A549 (cell line): Measurements from ENCODE around the gene GABBR2. TPM values are rescaled to one million over a fixed set of nuclear protein-coding genes. Genes with fewer than 3 reads are reported as not detected.
A peak's percentile ranks its signal among the peaks of the same experiment; 100 is the strongest.

Source experiments
- ATAC-seq, 2 experiments: fragments of 200-7000 bp in 1 of 2; fragments of >200 bp in 1 of 2; cut with Nextera tagmentation in 1 of 2; cut with Tn5 transposase in 1 of 2; 3 replicates each; pipeline versions ENCODE4 v1.8.0 to v1.9.1; 2018 to 2020; ENCODE audit warnings: mild to moderate bottlenecking in 1 of 2, moderate library complexity in 1 of 2
- CTCF ChIA-PET: fragments of 300-600 bp; sonication (Branson Sonifier 250); formaldehyde crosslinking; extraction: SDS; loops from one replicate; lab custom pipeline; 2021; ENCODE audit warnings: antibody characterized with exemption, inconsistent platforms; lab: Yijun Ruan, JAX
- POLR2A ChIA-PET: fragments of 350-600 bp; formaldehyde crosslinking; extraction: SDS; loops from one replicate; lab custom pipeline; 2021; ENCODE audit warnings: antibody characterized with exemption, inconsistent platforms; lab: Yijun Ruan, JAX
- DNase-seq, 2 experiments: peaks; one replicate each; pipeline versions ENCODE4 v3.0.0 to v3.0.0-alpha.2; 2011 to 2016; ENCODE audit warnings: low read depth in 1 of 2, low spot score in 1 of 2
- FAIRE-seq: peaks from 2 replicates; lab custom pipeline; 2011; peaks lifted over from hg19 to GRCh38; lab: Jason Lieb, UNC
- H3K27ac ChIP-seq, 2 experiments: fragments of >200 bp; sonication (Bioruptor Twin); formaldehyde crosslinking; 3 replicates each; pipeline ENCODE4 v1.5.1; 2016 to 2017
- H3K4me1 ChIP-seq: fragments of >200 bp; sonication (Bioruptor Twin); formaldehyde crosslinking; 3 replicates; pipeline ENCODE4 v1.6.1; 2016
- H3K4me2 ChIP-seq: fragments of >200 bp; sonication (Bioruptor Twin); formaldehyde crosslinking; 3 replicates; pipeline ENCODE4 v1.6.1; 2016
- H3K4me3 ChIP-seq: fragments of >200 bp; sonication (Bioruptor Twin); formaldehyde crosslinking; 3 replicates; pipeline ENCODE4 v1.5.1; 2016
- H3K9me3 ChIP-seq: fragments of >200 bp; sonication (Bioruptor Twin); formaldehyde crosslinking; 3 replicates; pipeline ENCODE4 v1.6.1; 2016
- ATOH8 ChIP-seq: fragments of 250-450 bp; sonication (Bioruptor Pico); IDR thresholded peaks from 2 replicates; pipeline ENCODE4 v1.5.0; 2020; ENCODE audit warnings: low read depth, mild to moderate bottlenecking, moderate library complexity
- CEBPB ChIP-seq, 2 experiments: fragments of >200 bp in 1 of 2; sonication (Bioruptor Twin) in 1 of 2; formaldehyde crosslinking in 1 of 2; IDR thresholded peaks; 2 replicates each; pipeline ENCODE4 v1.6.1; 2012 to 2016
- CTCF ChIP-seq: fragments of >200 bp; sonication (Bioruptor Twin); formaldehyde crosslinking; IDR thresholded peaks from 3 replicates; pipeline ENCODE4 v1.5.1; 2016
- EHF ChIP-seq: fragments of 250-450 bp; sonication (Bioruptor Pico); IDR thresholded peaks from 2 replicates; pipeline ENCODE4 v1.5.0; 2020; ENCODE audit warnings: mild to moderate bottlenecking
- FOSB ChIP-seq: fragments of 250-450 bp; sonication (Bioruptor Pico); IDR thresholded peaks from 2 replicates; pipeline ENCODE4 v1.5.0; 2020; ENCODE audit warnings: mild to moderate bottlenecking, moderate library complexity
- FOSL2 ChIP-seq, 2 experiments: fragments of 450-650 bp in 1 of 2; fragments of >200 bp in 1 of 2; sonication (Bioruptor Twin) in 1 of 2; formaldehyde crosslinking; IDR thresholded peaks; 2 replicates each; pipeline versions ENCODE4 v1.5.0 to v1.6.1; 2016 to 2020; ENCODE audit warnings: mild to moderate bottlenecking in 1 of 2, moderate library complexity in 1 of 2
- FOXS1 ChIP-seq: fragments of 250-450 bp; sonication (Bioruptor Pico); IDR thresholded peaks from 2 replicates; pipeline ENCODE4 v1.5.0; 2020; ENCODE audit warnings: mild to moderate bottlenecking, moderate library complexity
- HDAC2 ChIP-seq: fragments of 200-600 bp; sonication (generic); IDR thresholded peaks from 2 replicates; pipeline ENCODE4 v1.6.1; 2016
- HES2 ChIP-seq: fragments of >200 bp; sonication (Bioruptor Twin); formaldehyde crosslinking; IDR thresholded peaks from 2 replicates; pipeline ENCODE4 v1.6.1; 2016
- HOXB5 ChIP-seq: fragments of 250-450 bp; sonication (Bioruptor Pico); IDR thresholded peaks from 2 replicates; pipeline ENCODE4 v1.5.0; 2020; ENCODE audit warnings: mild to moderate bottlenecking, moderate library complexity
- KDM1A ChIP-seq: fragments of 200-600 bp; sonication (generic); IDR thresholded peaks from 2 replicates; pipeline ENCODE4 v1.6.1; 2016; ENCODE audit warnings: low read depth, mild to moderate bottlenecking
- KDM5A ChIP-seq: fragments of 200-600 bp; sonication (generic); IDR thresholded peaks from 2 replicates; pipeline ENCODE4 v1.6.1; 2016; ENCODE audit warnings: antibody characterized with exemption, mild to moderate bottlenecking
- MAX ChIP-seq: IDR thresholded peaks from 2 replicates; pipeline ENCODE4 v1.6.1; 2012
- MAZ ChIP-seq: fragments of 150-350 bp; IDR thresholded peaks from 2 replicates; pipeline ENCODE4 v1.6.1; 2014; ENCODE audit warnings: antibody characterized with exemption, low read depth, low read length, borderline replicate concordance
- NFE2L2 ChIP-seq: fragments of 150-350 bp; conservative IDR thresholded peaks from 2 replicates; pipeline ENCODE4 v1.6.1; 2014; ENCODE audit warnings: low read length
- NPAS2 ChIP-seq: fragments of 250-450 bp; sonication (Bioruptor Pico); IDR thresholded peaks from 2 replicates; pipeline ENCODE4 v1.8.0; 2022; ENCODE audit warnings: mild to moderate bottlenecking, moderate library complexity, borderline replicate concordance
- PHF8 ChIP-seq: fragments of 200-600 bp; sonication (generic); IDR thresholded peaks from 2 replicates; pipeline ENCODE4 v1.6.1; 2016; ENCODE audit warnings: low read depth, mild to moderate bottlenecking, antibody characterized with exemption, moderate library complexity, borderline replicate concordance
- POLR2AphosphoS2 ChIP-seq: conservative IDR thresholded peaks from 2 replicates; pipeline ENCODE4 v1.6.1; 2012; ENCODE audit warnings: low read length, improper control_type of control experiment, inconsistent platforms
- RFX5 ChIP-seq: fragments of 450-650 bp; IDR thresholded peaks from 2 replicates; pipeline ENCODE4 v1.7.1; 2014; ENCODE audit warnings: antibody characterized with exemption, mild to moderate bottlenecking, moderate library complexity
- RNF2 ChIP-seq: fragments of 200-600 bp; sonication (generic); IDR thresholded peaks from 2 replicates; pipeline ENCODE4 v1.6.1; 2016; ENCODE audit warnings: low read depth, mild to moderate bottlenecking, antibody characterized with exemption, moderate library complexity, borderline replicate concordance
- SMC3 ChIP-seq: fragments of >200 bp; sonication (Bioruptor Twin); formaldehyde crosslinking; IDR thresholded peaks from 3 replicates; pipeline ENCODE4 v1.6.1; 2018; ENCODE audit warnings: inconsistent platforms
- TFCP2L1 ChIP-seq: fragments of 250-450 bp; sonication (Bioruptor Pico); IDR thresholded peaks from 2 replicates; pipeline ENCODE4 v1.5.0; 2021; ENCODE audit warnings: mild to moderate bottlenecking
- TP53 ChIP-seq: fragments of 250-450 bp; sonication (Bioruptor Pico); IDR thresholded peaks from 2 replicates; pipeline ENCODE4 v1.5.0; 2021; ENCODE audit warnings: mild to moderate bottlenecking, moderate library complexity
- ZNF302 ChIP-seq: fragments of 250-450 bp; sonication (Bioruptor Pico); IDR thresholded peaks from 2 replicates; pipeline ENCODE4 v1.9.0; 2021; ENCODE audit warnings: inconsistent platforms, mild to moderate bottlenecking, moderate library complexity
- WGBS: methylation state at CpG from one replicate; pipeline ENCODE4 v1.1.6; 2017; ENCODE audit errors: missing lambda C conversion rate; 5-methylcytosine and 5-hydroxymethylcytosine counted together
- polyA plus RNA-seq, 4 experiments: library from polyadenylated mRNA; depleted of rRNA in 3 of 4; stranded (reverse); fragments of >200 nt; fragmentation: RNase III in 1 of 4; extraction: RNeasy Plus Mini Kit Qiagen cat#74134 plus additional on column Dnase treatment in 1 of 4; gene quantifications; 2 replicates in 3 of 4; 3 replicates in 1 of 4; pipeline ENCODE4 v1.2.3, GENCODE V29; 2011 to 2017
- TF ChIP-seq, protein P1 (sequence below): fragments of >200 bp; sonication (Bioruptor Twin); formaldehyde crosslinking; IDR thresholded peaks from 3 replicates; pipeline ENCODE4 v1.6.1; 2016

The GABBR2 gene
- polyA plus RNA-seq, 2 of the 4 experiments (the other 2 are of a cell fraction), result 0.08 to 0.57 TPM

DNA sequence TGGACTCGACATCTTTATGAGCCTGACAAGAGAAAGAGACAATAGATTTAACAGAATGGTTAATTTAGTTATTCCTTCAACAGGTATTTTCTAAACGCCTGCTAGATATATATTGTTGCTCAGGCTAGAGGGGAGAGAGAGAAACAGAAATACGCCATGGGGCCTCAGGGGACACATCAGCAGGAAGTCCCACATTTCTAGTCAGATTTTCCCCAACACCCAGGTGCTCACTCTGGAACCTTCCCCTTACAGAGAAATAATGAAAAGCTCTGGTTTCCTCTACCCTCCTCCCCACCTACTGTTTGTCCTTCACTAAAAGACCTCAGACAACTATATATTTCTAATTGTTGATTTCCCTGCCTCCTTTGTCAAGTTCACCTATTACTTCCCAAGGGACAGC lies 323.0 kb downstream of the GABBR2 start:
- Histone ChIP-seq H3K4me2 (no peak overlapping the region), H3K4me1 (no peaks in the 10 kb centered on the region), H3K4me3 (no peak overlapping the region), H3K27ac (no peak overlapping the region), H3K9me3 (no peaks in the 10 kb centered on the region)
- no peak for TF ChIP-seq KDM5A
- TF ChIP-seq CEBPB (IDR thresholded peaks at IDR 0.05), result no peak
- TF ChIP-seq HDAC2, result no peak
- TF ChIP-seq POLR2AphosphoS2, result no peak
- no peak for TF ChIP-seq NPAS2 (CRISPR knock-in tag)
- TF ChIP-seq HOXB5 (CRISPR knock-in tag), result no peak
- TF ChIP-seq HES2, result no peak
- no peak for TF ChIP-seq FOXS1 (CRISPR knock-in tag)
- no peak for TF ChIP-seq TFCP2L1 (CRISPR knock-in tag)
- POLR2A ChIA-PET, result no interaction called here
- DNase-seq (no peak), FAIRE-seq (no peak), ATAC-seq (no peak)
- CTCF ChIA-PET, result interaction anchor here (0.6 to 1.1 kb wide), 4 partner anchors 11 to 924 kb away, joined by 3 to 7 read pairs (median 3); no protein-coding TSS in a partner anchor
- 31% methylated on average over 3 of the region's 3 CpGs for WGBS

DNA sequence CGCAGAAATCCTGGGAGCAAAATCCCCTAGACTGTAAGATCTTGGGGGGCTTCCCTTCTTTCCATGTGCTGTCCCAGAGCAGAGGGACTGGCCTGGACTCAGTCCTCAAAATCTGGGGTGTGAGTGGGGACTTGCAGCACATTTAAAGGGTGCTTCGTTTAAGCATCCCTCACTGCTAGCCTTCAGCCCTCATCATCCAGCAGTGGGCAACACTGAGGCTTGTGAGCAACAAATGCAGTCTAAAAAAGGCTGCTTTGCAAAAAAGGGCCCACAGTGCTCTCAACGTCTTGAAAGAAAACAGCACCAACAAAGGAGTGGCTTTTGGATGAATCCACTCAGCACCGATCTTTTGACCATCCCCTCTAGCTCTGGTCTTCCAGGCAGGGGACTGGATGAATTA lies 325.0 kb downstream of the GABBR2 start:
- ChIA-PET CTCF (no interaction called here), POLR2A (no interaction called here)
- FAIRE-seq, result no peak
- peak in 1 of 2 experiments; percentile 19 for DNase-seq
- Histone ChIP-seq H3K4me2 (no peak overlapping the region), H3K4me1 (peaks cover 6% of the 10 kb centered on the region; the same call in 2 of the 3 replicates), H3K27ac (no peak overlapping the region), H3K9me3 (no peaks in the 10 kb centered on the region), H3K4me3 (no peak overlapping the region)
- ATAC-seq, result peak; percentile 14 to 62; a peak in 3 of 6 replicates
- WGBS, result 24% methylated on average over 4 of the region's 4 CpGs
- TF ChIP-seq FOSB (CRISPR knock-in tag) (no peak), CTCF (no peak; the same call in 2 of the 3 replicates), RNF2 (no peak), TP53 (CRISPR knock-in tag) (no peak), ZNF302 (CRISPR knock-in tag) (no peak), TFCP2L1 (CRISPR knock-in tag) (no peak), SMC3 (no peak), CEBPB (IDR thresholded peaks at IDR 0.05) (no peak), MAZ (no peak), PHF8 (no peak), EHF (CRISPR knock-in tag) (no peak), KDM1A (no peak), ATOH8 (no peak), MAX (no peak), FOXS1 (CRISPR knock-in tag) (no peak), NFE2L2 (no peak), RFX5 (no peak), FOSL2 (IDR thresholded peaks at IDR 0.05) (no peak), FOSL2 (CRISPR knock-in tag; IDR thresholded peaks at IDR 0.05) (no peak)
- TF ChIP-seq, protein P1, sequence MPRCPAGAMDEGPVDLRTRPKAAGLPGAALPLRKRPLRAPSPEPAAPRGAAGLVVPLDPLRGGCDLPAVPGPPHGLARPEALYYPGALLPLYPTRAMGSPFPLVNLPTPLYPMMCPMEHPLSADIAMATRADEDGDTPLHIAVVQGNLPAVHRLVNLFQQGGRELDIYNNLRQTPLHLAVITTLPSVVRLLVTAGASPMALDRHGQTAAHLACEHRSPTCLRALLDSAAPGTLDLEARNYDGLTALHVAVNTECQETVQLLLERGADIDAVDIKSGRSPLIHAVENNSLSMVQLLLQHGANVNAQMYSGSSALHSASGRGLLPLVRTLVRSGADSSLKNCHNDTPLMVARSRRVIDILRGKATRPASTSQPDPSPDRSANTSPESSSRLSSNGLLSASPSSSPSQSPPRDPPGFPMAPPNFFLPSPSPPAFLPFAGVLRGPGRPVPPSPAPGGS, result no peak
